Measurements from ENCODE around the gene MYO3A.

Gene MYO3A

GRCh38 chr10:26216585-26217395 lies 282.8 kb downstream of the MYO3A start, which contains the start of gene GAD2:
Gene GAD2 (plus strand): TSS chr10:26216774. CDS start chr10:26216810, 36 bp downstream.
- no peak for DNase-seq

- no peak for DNase-seq
These were observed 283.5 kb downstream of the MYO3A start for GRCh38 chr10:26217396-26218086.

GRCh38 chr10:26219676-26220075 lies 285.6 kb downstream of the MYO3A start:
- DNase-seq, result no peak

GRCh38 chr10:26220901-26221300 lies 286.9 kb downstream of the MYO3A start:
- no peak for DNase-seq

GRCh38 chr10:26221541-26221940 lies 287.5 kb downstream of the MYO3A start:
- no peak for DNase-seq

- peak; percentile 80 for DNase-seq
These were observed 288.5 kb downstream of the MYO3A start for GRCh38 chr10:26222563-26222962.

GRCh38 chr10:26225322-26225721 lies 291.3 kb downstream of the MYO3A start:
- no peak for DNase-seq

- DNase-seq, result no peak
These were observed 293.8 kb downstream of the MYO3A start for GRCh38 chr10:26227786-26228185.

GRCh38 chr10:26232174-26232573 lies 298.1 kb downstream of the MYO3A start:
- no peak for DNase-seq

GRCh38 chr10:26235761-26236160 lies 301.7 kb downstream of the MYO3A start:
- DNase-seq, result no peak

GRCh38 chr10:26238378-26238777 lies 304.3 kb downstream of the MYO3A start:
- DNase-seq, result no peak

GRCh38 chr10:26242706-26243350 lies 308.8 kb downstream of the MYO3A start:
- no peak for DNase-seq

- no peak for DNase-seq
These were observed 309.3 kb downstream of the MYO3A start for GRCh38 chr10:26243351-26243720.

GRCh38 chr10:26249681-26250080 lies 315.7 kb downstream of the MYO3A start:
- DNase-seq, result no peak

- DNase-seq, result no peak
These were observed 317.9 kb downstream of the MYO3A start for GRCh38 chr10:26251925-26252324.

GRCh38 chr10:26254616-26255015 lies 320.6 kb downstream of the MYO3A start:
- no peak for DNase-seq

- no peak for DNase-seq
These were observed 325.3 kb downstream of the MYO3A start for GRCh38 chr10:26259341-26259740.
